ENCODE results near the gene DTYMK.
A peak's percentile ranks its signal among the peaks of the same experiment; 100 is the strongest.

The DTYMK gene

GRCh38 chr2:241703032-241703604 is 16.5 kb upstream of the DTYMK start:
- no peak for DNase-seq

GRCh38 chr2:241702155-241703031 is 15.8 kb upstream of the DTYMK start:
- DNase-seq, result peak; percentile 94

DNA sequence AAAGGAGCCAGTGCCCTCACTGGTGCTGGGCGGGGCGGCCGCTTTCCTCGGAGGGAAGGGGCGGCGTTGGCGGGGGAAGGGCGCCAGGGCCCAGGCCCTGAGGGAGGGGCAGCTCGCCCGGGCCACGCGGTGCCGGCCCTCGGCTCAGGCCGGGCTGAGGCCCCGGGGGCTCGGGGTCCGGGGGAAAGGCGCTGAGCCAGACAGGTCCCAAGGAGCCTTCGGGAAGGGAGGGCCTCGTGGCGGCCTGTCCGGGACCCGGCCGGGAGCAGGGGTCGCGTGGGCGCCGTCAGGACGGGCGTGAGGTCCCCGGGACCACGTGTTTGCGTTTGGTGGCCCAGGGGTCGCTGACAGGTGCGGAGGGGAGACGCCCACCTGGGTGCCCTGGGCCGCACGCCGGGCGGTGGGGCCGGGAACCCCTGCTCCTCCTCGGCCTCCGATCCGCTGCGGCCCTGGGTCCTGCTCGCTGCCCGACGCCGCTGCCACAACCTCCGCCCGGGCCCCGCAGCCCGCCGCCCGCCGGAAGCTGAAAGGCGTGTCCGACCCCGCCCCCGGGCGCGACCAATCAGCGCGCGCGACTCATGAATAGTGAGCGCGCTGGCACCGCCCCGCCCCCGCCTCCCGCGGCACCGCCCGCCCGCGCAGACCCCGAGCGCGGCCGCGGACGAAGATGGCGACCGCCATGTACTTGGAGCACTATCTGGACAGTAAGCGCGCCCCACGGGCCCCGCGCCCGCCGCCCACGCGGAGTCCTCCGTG is 15.0 kb upstream of the DTYMK start, which contains the start of gene ING5:
ING5 (plus strand) TSS at position 641 of the 756 bp plus-strand sequence; CDS start at position 668, 27 bp downstream.
- DNase-seq, result peak; percentile 98

GRCh38 chr2:241701149-241701398 is 14.5 kb upstream of the DTYMK start:
- no peak for DNase-seq

DNA sequence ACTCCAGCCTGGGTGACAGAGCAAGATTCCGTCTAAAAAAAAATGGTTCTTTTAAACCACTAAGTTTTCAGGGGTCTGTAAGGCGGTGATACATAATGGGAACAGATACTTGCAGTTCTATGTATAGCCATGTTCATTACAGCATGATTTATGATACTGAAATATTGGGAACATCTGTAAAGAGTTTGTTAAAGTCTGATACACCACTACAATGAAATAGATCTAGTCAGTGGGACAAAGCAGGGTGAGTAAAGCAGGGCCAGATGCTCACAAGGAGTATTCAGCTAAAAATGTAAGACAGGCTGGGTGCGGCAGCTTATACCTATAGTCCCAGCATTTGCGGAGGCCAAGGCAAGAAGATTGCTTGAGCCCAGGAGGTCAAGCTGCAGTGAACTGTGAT is 9.0 kb upstream of the DTYMK start:
- DNase-seq, result no peak

DNA sequence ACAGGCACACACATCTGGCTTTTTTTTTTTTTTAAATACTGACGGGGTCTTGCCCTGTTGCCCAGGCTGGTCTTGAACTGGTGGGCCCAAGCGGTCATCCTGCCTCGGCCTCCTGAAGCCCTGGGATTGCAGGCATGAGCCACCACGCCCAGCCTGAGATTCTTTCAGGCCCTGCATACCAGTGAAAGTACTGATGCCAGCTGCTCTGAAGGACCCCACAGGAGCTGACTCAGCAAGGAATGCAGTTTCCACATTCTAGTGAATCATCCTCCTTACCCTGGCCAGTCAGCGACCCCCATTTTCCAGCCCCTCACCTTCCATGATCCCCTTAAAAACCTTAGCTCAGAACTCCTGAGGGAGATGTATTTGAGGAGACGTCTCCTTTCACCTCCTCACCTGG is 5.8 kb upstream of the DTYMK start:
- DNase-seq, result no peak

DNA sequence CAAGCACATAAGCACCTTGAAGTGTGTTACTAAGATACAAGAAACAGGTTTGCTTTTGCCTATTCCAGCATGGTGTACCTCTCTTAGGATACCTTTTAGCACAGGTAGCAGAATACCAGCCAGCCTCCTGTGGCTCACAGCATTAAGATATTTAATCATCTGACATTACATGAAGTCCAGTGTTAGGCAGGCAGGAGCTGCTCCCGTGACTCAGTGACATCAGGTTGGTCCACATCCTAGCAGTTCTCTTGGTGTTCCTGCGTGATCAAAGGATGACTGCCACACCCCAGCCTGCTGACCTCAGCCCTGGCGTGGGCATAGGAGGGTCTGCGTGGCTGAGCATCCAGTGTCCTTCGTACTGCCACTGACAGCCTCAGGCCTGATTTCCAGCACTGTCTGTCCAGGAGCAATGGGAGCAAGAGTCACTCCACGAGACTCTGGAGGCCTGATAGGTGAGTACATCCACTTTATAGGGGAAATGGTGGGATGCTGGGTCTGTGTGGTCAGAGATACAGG is 3.6 kb upstream of the DTYMK start:
- no peak for DNase-seq

GRCh38 chr2:241689306-241689705 is 2.7 kb upstream of the DTYMK start:
- peak; percentile 27 for DNase-seq

DNA sequence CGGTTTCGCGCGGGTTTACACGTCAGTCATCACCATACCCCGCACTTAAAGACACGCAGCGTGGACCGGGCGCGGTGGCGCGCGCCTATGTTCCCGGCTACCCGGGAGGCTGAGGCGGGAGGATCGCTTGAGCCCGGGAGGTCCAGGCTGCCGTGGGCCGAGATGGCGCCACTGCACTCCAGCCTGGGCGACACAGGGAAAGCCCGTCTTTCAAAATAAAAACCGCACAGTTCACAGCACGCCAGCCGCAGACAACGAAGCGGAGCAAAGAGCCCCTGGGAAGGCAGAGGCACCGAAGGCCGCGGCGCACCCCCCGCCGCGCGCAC is 328 bp downstream of the DTYMK start:
- DNase-seq, result peak; percentile 48

DNA sequence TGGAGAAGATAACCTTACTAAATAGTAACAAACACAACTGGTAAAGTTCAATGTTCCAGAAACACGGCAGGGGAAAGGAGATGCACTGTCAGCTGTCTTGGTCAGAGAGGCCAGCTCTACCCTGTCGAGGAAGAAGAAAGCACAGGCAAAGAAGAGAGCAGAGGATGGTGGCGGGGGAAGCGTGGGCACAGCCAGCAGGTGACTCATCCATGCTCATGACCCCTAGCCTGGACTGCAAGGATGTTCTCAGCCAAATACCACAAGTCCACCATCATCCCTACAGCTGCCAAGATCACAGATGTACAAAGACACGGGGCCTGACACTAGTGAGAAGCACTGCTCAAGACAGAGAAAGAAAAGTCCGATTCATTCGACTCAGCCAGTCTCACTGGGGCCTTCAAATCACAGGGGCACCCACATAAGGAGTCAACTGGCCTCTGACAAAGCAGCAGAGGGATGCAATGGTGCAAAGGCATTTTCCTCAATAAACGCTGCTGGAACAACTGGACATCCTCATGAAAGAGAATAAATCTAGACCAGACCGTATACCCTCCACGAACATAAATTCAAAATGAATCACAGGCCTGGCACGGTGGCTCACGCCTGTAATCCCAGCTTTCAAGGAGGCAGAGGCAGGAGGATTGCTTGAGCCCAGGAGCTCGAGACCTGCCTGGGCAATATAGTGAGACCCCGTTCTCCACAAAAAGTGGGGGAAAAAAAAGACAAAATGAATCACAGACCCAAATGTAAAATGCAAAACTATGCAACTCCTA is 5.6 kb downstream of the DTYMK start:
- no peak for DNase-seq

- no peak for DNase-seq
Observed at GRCh38 chr2:241680044-241680443, 6.6 kb downstream of the DTYMK start.

GRCh38 chr2:241678784-241679540 is 7.7 kb downstream of the DTYMK start:
- DNase-seq, result no peak

- no peak for DNase-seq
Observed at GRCh38 chr2:241678307-241678706, 8.3 kb downstream of the DTYMK start.

DNA sequence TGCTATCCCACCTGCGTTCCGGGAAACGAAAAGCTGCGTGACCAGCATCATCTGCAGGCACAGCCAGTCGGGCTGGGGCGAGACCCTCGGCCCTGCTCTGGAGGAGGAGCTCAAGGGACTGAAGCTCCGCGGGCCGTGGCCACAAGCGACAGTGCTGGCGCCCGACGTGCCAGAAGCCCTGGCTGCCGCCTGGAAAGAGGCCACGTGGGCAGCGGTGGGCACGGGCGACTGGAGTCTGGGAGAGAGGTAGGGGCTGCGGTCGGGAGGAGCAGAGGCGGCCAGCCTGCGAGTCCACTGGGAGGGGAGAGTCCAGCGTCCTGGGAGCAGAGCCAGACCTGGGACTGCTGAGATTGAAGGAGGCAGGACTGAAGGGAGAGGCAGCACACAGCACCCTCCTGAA is 9.2 kb downstream of the DTYMK start:
- DNase-seq, result no peak

DNA sequence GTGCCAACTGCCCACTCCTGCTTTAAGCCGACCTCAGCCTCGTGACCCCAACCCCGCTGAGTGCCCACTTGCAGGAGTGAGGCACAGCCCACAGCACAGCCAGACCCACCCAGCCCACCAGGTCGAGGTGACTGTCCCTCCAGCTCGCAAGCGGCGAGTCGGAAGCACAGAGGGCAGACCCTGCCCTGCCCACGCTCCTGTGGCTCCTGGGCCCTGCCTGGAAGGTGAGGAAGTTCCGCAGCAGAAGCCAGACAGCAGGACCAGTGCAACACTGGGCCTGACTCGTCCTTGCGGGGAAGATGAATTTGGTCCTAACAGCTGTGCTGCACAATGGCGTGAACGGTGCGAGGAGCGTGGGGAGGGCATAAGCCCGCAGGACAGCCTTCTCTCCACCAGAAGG is 9.9 kb downstream of the DTYMK start:
- DNase-seq, result no peak

DNA sequence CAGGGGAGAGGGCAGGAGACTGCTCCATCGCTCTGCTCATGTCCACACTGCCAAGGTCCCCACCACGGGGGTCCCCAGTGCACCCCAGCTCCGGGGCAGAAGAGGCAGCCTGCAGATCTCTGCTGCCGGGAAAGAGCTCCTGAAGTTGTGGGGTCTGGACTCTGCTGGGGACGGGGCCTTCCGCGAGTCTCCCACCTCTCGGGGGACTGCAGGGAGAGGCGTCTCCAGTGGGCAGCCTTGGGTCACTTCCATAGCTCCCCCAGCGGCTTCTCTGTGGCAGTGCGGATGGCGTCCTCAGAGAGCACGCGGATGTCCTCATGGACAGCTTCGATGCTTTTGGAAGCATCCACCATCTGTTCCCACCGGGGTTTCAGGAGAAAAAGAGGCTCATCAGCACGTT is 10.7 kb downstream of the DTYMK start:
- DNase-seq, result no peak

GRCh38 chr2:241673797-241674725 is 12.6 kb downstream of the DTYMK start:
- DNase-seq, result peak; percentile 29

DNA sequence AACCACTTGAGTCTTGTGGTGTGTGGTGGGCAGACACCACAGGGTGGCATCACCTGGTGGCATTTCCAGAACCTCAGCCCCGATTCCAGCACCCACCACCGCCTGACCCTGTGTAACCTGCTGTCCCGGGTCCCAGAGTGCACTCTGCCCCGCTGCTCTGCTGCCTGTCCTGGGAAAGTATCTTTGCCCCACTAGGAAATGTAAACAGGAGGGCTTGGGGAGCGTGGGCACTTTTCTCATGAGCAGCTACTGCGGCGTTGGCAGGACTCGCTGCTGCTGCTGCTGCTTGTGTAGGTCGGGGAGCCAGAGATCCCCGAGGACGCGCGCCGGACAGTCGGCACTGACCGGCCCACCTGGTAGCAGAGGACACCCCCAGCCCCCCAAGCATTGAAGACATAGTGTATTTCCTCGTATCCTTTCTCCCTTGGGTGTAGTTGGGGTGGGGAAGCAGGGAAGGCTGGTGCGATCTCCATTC is 13.4 kb downstream of the DTYMK start:
- DNase-seq, result no peak

DNA sequence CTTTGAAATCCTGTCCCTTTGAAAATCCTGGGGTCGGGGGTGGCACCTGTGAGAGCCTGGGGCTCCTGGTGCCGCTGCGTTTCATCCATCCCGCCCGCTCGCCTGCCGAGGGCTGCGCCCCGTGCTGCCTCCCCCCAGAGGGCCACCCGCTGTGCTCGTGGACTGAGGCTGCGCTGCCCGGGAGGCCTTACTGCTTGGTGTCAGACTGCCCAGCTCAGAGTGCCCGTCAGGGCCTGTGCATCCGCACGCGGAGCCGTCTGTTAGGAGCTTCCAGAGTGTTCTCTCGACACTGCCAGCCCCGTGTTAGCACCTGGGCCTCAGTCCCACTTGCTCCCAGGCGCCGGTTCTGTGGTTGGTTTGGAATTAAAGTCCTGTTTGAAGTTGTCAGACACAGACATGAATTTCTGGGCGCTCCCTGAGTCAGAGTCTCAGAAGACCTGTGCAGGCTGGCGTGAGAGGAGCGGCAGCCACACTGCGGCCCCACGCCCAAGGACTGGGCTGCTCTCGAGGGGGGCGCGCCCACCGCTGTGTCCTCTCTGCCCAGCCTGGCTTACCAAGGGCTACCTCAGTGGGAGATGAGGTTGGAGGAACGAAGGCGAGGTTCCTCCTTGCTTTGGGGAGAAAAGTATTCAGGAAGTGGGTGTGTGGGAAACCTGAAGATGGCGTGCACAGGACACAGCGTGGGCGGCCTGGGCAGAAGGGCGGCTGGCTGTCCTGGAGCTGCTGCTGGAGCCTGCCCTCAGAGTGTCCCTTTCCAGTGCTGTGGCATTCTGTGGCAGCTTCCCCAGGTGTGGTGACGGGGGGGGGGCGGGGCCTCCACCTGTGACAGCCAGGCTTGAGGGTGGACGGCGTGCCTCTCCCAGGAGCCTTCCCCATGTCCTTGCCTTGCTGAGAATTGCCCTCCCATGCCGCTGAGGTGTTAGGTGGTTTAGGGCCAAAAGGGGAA is 14.1 kb downstream of the DTYMK start:
- DNase-seq, result no peak

All from hematopoietic multipotent progenitor cell treated with erythropoietin and hydrocortisone succinate and interleukin-3 and kit ligand, for 4 days (in vitro differentiated cells).